ENCODE measurements around the gene GEMIN5.
"Not testable (repeated sequence)": the region's sequence is repeated elsewhere in the genome, so short reads cannot be mapped to it uniquely, and the experiment has no call there.

The GEMIN5 gene

DNA sequence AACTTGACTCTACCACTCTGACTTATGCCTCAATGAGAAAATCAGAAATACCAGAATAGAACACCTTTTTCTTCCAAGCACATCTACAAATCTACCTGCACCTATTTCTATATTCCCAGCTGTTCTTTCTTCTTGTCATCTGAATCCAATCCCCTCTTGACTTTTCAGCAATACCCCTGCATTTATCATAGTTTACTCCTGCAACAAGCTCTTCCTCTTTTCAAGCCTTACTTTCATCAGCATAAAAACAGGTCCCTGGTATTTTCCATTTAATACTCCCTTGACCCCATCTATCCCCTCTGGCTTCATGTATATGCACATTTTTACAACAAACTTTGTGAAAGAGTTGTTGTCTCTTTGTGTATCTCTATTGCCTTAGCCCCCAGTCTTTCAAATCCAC, 3.1 kb downstream of the GEMIN5 start:
- no peak for TF ChIP-seq CTCF (IDR thresholded peaks at IDR 0.05; ENCODE audit: borderline replicate concordance, control extremely low read depth, extremely low read depth, insufficient read depth, missing control alignments)
- in situ Hi-C loops (cut with MboI; ENCODE audit: low sequenced_read_pairs, unreplicated experiment): no loop called here
- DNase-seq (ENCODE audit: low spot score): no peak

GRCh38 chr5:154933537-154933936, 4.5 kb downstream of the GEMIN5 start:
- in situ Hi-C loops (cut with MboI; ENCODE audit: low sequenced_read_pairs, unreplicated experiment): no loop called here
- DNase-seq (ENCODE audit: low spot score): no peak
- no peak for TF ChIP-seq CTCF (IDR thresholded peaks at IDR 0.05; ENCODE audit: borderline replicate concordance, control extremely low read depth, extremely low read depth, insufficient read depth, missing control alignments)

- in situ Hi-C loops (cut with MboI; ENCODE audit: low sequenced_read_pairs, unreplicated experiment): no loop called here
- DNase-seq (ENCODE audit: low spot score): no peak
These were observed 14.3 kb downstream of the GEMIN5 start for GRCh38 chr5:154923441-154924430.

GRCh38 chr5:154917757-154918156, 20.3 kb downstream of the GEMIN5 start:
- no peak for TF ChIP-seq CTCF (IDR thresholded peaks at IDR 0.05; ENCODE audit: borderline replicate concordance, control extremely low read depth, extremely low read depth, insufficient read depth, missing control alignments)
- in situ Hi-C loops (cut with MboI; ENCODE audit: low sequenced_read_pairs, unreplicated experiment): no loop called here
- DNase-seq (ENCODE audit: low spot score): no peak

More at GRCh38 chr5:154923441-154924430, 14.3 kb downstream of the GEMIN5 start:
- TF ChIP-seq CTCF (IDR thresholded peaks at IDR 0.05; ENCODE audit: borderline replicate concordance, control extremely low read depth, extremely low read depth, insufficient read depth, missing control alignments): no peak

DNA sequence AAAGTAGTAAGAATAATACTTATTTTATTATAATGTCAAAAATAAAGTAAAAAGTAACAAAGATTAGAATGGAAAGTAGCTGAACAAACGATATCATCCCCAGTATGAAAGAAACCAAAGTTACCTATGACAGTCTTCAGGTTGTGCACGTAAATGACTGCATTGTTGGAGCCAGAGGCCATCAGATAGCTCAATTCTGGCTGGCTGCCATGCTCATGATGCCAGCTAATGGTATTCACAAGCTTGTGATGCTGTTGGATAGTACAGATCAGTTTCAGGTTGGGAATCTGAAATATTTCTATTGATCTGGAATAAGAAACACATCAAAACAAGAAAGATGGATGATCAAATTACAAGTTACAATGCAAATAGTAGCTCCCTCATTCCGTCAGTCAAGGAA, 21.1 kb downstream of the GEMIN5 start:
- TF ChIP-seq CTCF (IDR thresholded peaks at IDR 0.05; ENCODE audit: borderline replicate concordance, control extremely low read depth, extremely low read depth, insufficient read depth, missing control alignments): no peak
- DNase-seq (ENCODE audit: low spot score): no peak
- in situ Hi-C loops (cut with MboI; ENCODE audit: low sequenced_read_pairs, unreplicated experiment): no loop called here

DNA sequence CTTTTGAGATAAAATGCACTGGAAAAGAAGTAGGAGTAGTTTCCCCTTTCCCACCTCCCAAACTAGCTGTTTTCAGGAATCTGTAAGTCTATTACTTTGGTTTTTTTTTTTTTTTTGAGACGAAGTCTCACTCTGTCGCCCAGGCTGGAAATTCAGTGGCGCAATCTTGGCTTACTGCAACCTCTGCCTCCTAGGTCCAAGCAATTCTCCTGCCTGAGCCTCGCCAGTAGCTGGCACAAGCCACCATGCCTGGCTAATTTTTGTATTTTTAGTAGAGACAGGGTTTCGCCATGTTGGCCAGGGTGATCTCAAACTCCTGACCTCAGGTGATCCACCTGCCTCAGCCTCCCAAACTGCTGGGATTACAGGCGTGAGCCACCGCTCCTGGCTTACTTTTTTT, 32.4 kb downstream of the GEMIN5 start:
- DNase-seq (ENCODE audit: low spot score); in situ Hi-C loops (cut with MboI; ENCODE audit: low sequenced_read_pairs, unreplicated experiment): not testable (repeated sequence)

- DNase-seq (ENCODE audit: low spot score): no peak
- no peak for TF ChIP-seq CTCF (IDR thresholded peaks at IDR 0.05; ENCODE audit: borderline replicate concordance, control extremely low read depth, extremely low read depth, insufficient read depth, missing control alignments)
These were observed 36.1 kb downstream of the GEMIN5 start for GRCh38 chr5:154901913-154902312.

More at GRCh38 chr5:154901913-154902312, 36.1 kb downstream of the GEMIN5 start:
- in situ Hi-C loops (cut with MboI; ENCODE audit: low sequenced_read_pairs, unreplicated experiment): no loop called here

Data from GM13976 (cell line).